Measurements from ENCODE around the gene GRAMD1C. TPM values are rescaled to one million over a fixed set of nuclear protein-coding genes. Genes with fewer than 3 reads are reported as not detected.

Gene GRAMD1C
- total RNA-seq, 1 donor from 2014 or later = 20.2 TPM

DNA sequence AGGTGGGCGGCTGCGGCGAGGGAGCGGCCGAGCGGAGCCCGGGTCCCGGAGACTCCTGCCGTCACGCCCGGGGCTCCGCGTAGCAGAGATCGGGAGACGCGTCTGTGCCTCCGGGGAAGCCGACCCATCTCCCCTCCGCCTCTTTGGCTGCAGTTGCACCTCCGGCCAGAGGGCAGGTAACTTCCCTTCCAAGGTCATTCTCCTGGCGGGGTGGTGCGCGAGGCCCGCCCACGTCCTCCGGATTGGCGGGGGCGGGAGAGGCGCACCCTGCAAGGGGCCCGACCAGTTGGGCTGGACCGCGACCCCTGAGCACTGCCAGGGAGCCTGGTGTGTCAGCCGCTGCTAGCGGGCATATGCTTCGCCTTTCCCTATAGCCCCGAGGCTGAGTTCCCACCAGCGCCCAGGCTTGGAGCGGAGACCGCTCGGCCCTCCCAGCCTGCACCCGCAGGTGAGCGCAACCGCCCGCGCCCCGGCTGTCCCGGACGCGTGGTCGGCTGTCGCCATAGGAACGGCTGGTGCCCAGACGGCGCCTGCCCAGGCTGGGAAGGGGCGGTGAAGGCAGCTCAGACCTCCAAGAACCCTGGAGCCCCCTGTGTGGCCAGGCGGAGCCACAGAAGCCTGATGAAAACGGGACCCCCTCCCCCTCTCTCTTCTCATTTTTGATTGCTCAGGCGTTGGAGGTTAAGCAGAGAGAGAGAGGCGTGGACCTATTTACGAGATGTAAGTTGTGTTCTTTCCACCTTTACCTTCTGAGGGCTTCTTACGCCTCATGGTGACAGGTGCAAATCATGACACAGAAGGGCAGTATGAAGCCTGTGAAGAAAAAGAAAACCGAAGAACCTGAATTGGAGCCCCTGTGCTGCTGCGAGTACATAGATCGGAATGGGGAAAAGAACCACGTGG lies 109.7 kb downstream of the GRAMD1C start:
- no peak for DNase-seq (ENCODE audit: low read depth, low spot score)

DNA sequence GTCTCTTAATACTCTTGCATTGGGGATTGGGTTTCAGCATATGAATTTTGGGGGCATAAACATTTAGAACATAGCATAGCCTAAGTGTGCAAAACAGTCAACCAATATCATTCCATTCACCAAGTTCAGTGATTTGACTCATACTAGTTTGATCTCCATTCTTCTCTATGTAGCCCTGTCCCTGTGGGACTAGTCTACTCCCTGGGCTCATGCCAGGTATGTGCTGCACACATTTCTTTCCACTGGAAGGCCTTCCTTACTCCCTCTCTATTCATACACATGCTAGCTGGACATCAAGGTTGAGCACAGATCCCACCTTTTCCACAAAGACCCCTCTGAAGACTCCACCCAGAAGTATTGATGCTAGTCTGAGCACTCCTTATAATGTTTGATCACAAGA lies 114.3 kb downstream of the GRAMD1C start:
- no peak for DNase-seq (ENCODE audit: low read depth, low spot score)

DNA sequence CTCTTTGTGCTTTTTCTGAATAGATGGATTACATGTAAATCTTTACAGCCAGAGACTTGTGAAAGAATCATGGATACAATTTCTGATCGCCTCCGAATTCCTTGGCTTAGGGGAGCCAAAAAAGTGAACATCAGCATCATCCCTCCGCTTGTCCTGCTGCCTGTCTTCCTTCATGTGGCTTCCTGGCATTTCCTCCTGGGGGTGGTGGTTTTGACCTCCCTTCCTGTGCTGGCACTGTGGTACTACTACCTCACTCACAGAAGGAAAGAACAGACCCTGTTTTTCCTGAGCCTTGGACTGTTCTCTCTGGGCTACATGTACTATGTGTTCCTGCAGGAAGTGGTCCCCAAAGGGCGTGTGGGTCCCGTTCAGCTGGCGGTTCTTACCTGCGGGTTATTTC lies 115.1 kb downstream of the GRAMD1C start:
- no peak for DNase-seq (ENCODE audit: low read depth, low spot score)

DNA sequence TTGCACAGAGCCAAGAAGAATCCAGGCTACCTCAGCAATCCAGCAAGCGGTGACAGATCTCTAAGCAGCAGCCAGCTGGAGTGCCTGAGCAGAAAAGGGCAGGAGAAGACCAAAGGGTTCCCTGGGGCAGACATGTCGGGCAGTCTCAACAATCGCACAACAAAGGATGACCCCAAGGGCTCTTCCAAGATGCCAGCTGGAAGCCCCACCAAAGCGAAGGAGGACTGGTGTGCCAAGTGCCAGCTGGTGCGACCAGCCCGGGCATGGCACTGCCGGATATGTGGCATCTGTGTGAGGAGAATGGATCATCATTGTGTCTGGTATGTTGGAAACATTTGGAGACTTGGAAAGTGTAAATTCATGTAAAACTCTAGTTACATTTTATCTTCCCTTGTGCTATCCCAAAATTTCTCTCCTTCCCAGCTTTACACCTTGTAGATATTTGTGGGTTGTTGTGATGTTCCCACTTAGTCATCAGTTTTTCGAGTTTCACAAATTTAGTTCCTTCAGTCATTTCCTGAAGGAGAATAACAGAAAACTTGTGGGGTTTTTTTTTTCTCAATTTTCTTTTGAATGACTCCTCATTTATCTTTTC lies 115.6 kb downstream of the GRAMD1C start:
- no peak for DNase-seq (ENCODE audit: low read depth, low spot score)

DNA sequence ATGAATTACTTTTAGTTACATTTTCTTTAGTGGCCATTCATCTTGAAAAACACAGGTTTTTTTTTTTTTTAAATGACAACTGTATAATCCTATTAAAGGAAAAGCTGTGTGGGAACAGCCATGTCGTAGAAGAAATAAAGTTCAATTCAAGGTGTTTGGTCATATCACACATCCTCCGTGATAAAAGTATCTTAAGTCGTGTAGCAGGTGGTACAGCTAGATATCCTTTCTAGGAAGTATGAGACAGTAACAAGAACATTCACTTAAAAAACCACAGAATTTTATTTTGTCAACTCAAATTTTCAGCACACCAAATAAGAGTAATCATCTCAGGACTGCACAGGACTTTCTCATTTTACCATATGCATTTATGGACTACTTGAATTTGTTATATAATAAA lies 125.3 kb downstream of the GRAMD1C start:
- DNase-seq (ENCODE audit: low read depth, low spot score) = no peak

DNA sequence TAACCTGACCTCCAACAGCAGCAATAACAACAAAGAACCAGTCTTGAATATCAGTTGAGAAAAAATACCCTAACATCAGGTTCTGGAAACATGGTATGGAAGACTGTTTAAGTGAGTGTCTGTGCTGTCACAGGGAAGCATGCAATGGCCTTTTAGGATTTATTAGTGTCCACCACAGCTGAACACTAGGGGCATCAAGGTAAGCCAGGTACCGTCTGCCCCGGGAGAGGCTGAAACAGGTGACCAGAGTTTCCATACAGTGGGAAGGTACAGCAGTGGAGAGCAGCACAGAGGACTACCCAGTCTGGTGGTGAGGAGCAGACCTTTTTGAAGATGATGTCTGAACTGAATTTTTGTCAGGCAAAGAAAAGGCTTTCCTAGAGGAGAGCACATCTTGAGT lies 127.6 kb downstream of the GRAMD1C start:
- DNase-seq (ENCODE audit: low read depth, low spot score) = no peak

DNA sequence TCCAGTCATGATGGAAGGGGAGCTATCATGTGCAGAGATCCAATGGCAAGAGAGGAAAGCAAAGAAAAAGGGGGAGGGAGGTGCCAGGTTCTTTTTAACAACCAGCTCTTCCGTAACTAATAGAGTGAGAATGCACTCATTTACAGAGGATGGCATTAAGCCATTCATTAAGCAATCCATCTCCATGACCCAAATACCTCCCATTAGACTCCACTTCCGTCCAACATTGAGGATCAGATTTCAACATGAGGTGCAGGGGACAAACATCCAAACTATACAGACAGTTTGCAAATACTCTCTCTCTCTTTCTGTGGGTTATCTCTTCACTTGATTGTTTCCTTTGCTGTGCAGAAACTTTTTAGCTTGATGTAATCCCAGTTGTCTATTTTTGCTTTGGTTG lies 130.4 kb downstream of the GRAMD1C start:
- DNase-seq (ENCODE audit: low read depth, low spot score) = no peak

DNA sequence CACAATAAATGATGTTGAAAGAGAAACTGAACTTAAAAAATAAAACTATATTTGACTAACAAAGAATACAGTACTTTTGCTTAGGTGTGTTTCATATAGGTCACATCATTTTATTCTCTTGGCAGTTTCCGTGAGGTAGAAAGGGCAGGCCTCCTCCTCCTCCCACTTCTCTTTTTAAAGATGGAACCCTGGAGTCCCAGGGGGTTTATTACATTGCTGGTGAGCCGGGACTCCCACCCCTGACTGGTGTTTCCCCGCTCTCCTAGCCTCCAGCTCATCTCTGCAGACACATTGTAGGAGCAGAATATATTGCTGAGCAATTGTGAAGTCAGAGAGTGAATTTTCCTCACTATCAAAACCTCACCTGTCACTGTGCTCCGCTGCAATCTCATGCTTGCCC lies 139.2 kb downstream of the GRAMD1C start:
- no peak for DNase-seq (ENCODE audit: low read depth, low spot score)

DNA sequence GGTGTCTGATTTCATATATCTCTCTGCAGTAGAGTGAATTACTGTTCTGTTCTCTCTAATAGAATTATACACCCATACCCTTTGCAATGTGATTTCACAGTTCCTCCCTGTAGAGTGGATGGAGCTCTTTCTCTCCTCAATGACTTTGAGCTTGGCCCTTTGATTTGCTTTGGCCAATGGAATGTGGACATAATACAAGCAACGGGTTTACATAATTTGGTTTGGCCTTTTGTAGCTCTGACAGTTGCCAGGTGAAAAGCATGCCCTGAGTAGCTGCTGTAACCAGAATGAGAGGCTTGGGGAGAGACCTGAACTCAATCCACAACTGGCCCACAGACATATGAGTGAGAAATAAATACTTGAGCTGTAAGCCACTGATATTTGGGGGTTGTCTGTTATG lies 141.3 kb downstream of the GRAMD1C start:
- DNase-seq (ENCODE audit: low read depth, low spot score) = no peak

DNA sequence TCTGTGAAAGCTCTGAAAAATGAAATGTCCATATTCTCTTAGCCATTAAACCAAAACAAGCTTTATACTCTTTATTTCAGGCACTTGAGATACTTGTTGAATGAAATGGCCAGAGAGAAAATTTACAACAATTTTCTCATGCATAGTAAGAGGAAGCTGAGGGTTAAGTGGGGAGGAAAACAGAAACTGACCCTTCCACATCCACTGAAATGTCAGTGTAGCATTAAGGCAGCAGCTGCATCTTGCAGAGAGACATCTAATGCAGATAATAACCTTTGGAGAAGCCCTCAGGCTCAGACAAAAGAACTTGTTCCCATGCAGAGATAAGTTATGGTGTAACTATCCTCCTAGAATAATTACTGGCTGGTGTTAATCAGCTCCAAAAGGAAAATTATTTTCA lies 143.2 kb downstream of the GRAMD1C start:
- no peak for DNase-seq (ENCODE audit: low read depth, low spot score)

DNA sequence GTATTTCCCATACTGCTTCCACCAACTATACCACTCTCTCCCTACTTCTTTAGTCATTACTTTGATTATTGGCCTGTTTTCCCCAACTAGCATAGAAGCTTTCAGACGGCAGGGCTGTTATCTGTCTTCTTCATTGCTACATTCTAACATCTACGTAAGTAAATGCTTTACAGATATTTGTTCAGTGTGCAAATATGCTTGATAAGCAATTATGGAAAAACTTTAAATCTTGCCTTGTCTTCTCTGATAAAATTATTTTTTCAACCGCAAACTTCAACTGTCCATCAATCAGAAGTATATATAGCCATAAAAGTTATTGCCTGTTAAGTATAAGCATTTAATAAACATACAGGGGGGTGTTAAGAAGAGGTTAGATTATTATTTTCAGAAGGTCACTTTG lies 145.0 kb downstream of the GRAMD1C start:
- no peak for DNase-seq (ENCODE audit: low read depth, low spot score)

DNA sequence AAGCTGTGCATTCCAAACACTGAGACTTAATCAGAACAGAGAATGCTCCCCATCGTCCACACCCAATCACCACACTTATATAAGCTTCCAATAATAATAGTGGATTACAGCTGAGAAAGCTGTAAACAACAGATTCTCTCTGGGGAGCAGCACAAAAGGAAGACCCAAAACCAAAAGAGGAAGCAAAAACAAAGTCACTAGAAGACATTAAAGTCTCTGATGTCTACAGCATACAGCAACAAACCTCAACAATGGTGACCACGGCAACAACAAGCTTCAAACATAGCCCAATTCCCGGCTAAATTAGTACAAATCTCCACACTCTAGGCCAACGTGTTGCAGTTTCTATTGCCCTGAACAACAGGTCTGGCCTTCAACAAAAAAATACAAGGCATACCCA lies 147.0 kb downstream of the GRAMD1C start:
- DNase-seq (ENCODE audit: low read depth, low spot score) = no peak

Other genes starting within 250 kb of the GRAMD1C start
- gene USF3, start 142.1 kb upstream of the GRAMD1C start, total RNA-seq = 4.6 and 5.6 TPM in 2 replicates
- 298 and 450 TPM in 2 replicates for gene NAA50, start 92.5 kb upstream of the GRAMD1C start, total RNA-seq
- 113 and 157 TPM in 2 replicates for gene ATP6V1A, start 91.8 kb upstream of the GRAMD1C start, total RNA-seq
- gene ZDHHC23, start 109.2 kb downstream of the GRAMD1C start, total RNA-seq = 3.4 and 6.1 TPM in 2 replicates
- gene CCDC191, start 217.7 kb downstream of the GRAMD1C start, total RNA-seq = 1.3 TPM in 2 replicates
- 40.5 and 56.2 TPM in 2 replicates for gene QTRT2, start 217.9 kb downstream of the GRAMD1C start, total RNA-seq

Measured in pulmonary artery endothelial cell (primary cell).